H9 (cell line): ENCODE measurements around the gene GJB5. TPM values are rescaled to one million over a fixed set of nuclear protein-coding genes. Genes with fewer than 3 reads are reported as not detected.

ENCODE experiments used
- DNase-seq: peaks from one replicate; pipeline ENCODE4 v3.0.0-alpha.2; 2017
- H2AFZ ChIP-seq: one replicate; pipeline ENCODE4 v1.6.1; 2013; ENCODE audit warnings: mild to moderate bottlenecking, low read length, control low read depth, moderate library complexity
- H2AK5ac ChIP-seq: 2 replicates; pipeline ENCODE4 v1.6.1; 2013; ENCODE audit warnings: low read length, control low read depth, mixed read lengths; ENCODE audit not compliant: insufficient read length
- H2BK120ac ChIP-seq: one replicate; pipeline ENCODE4 v1.6.1; 2013; ENCODE audit warnings: low read depth, mild to moderate bottlenecking, low read length, control low read depth, inconsistent platforms; ENCODE audit not compliant: poor library complexity, severe bottlenecking
- H2BK12ac ChIP-seq: 2 replicates; pipeline ENCODE4 v1.6.1; 2013; ENCODE audit warnings: low read length, control low read depth, mixed read lengths, low read depth; ENCODE audit not compliant: insufficient read length
- H2BK15ac ChIP-seq: 2 replicates; pipeline ENCODE4 v1.6.1; 2013; ENCODE audit warnings: low read depth, low read length, control low read depth
- H2BK20ac ChIP-seq: one replicate; pipeline ENCODE4 v1.6.1; 2013; ENCODE audit warnings: low read depth, mild to moderate bottlenecking, low read length, control low read depth, inconsistent platforms; ENCODE audit not compliant: poor library complexity, severe bottlenecking
- H2BK5ac ChIP-seq: 2 replicates; pipeline ENCODE4 v1.6.1; 2013; ENCODE audit warnings: low read length, control low read depth, mixed read lengths; ENCODE audit not compliant: insufficient read length
- H3K14ac ChIP-seq: 2 replicates; pipeline ENCODE4 v1.6.1; 2013; ENCODE audit warnings: low read length, control low read depth; ENCODE audit not compliant: insufficient read depth
- H3K18ac ChIP-seq: 2 replicates; pipeline ENCODE4 v1.6.1; 2013; ENCODE audit warnings: low read depth, mild to moderate bottlenecking, mixed read lengths, low read length, control low read depth; ENCODE audit not compliant: insufficient read length
- H3K23ac ChIP-seq: 2 replicates; pipeline ENCODE4 v1.6.1; 2013; ENCODE audit warnings: low read length, control low read depth, mixed read lengths, low read depth; ENCODE audit not compliant: insufficient read length
- H3K23me2 ChIP-seq: 2 replicates; pipeline ENCODE4 v1.6.1; 2013; ENCODE audit warnings: low read depth, mild to moderate bottlenecking, mixed read lengths, low read length, control low read depth; ENCODE audit not compliant: insufficient read length, poor library complexity, severe bottlenecking
- H3K27ac ChIP-seq: 2 replicates; pipeline ENCODE4 v1.5.1; 2013; ENCODE audit warnings: low read length, control low read depth, mixed read lengths, low read depth; ENCODE audit not compliant: insufficient read length
- H3K27me3 ChIP-seq: 2 replicates; pipeline ENCODE4 v1.6.1; 2013; ENCODE audit warnings: low read length, control low read depth, inconsistent platforms; ENCODE audit not compliant: insufficient read depth
- H3K4ac ChIP-seq: 2 replicates; pipeline ENCODE4 v1.6.1; 2013; ENCODE audit warnings: low read depth, mild to moderate bottlenecking, control low read depth, inconsistent platforms, low read length, moderate library complexity
- H3K4me1 ChIP-seq: 2 replicates; pipeline ENCODE4 v1.6.1; 2013; ENCODE audit warnings: low read length, control low read depth, inconsistent platforms; ENCODE audit not compliant: insufficient read depth
- H3K4me2 ChIP-seq: 2 replicates; pipeline ENCODE4 v1.6.1; 2013; ENCODE audit warnings: low read length, control low read depth, mixed read lengths; ENCODE audit not compliant: insufficient read length, insufficient read depth
- H3K56ac ChIP-seq: 2 replicates; pipeline ENCODE4 v1.6.1; 2013; ENCODE audit warnings: low read depth, mild to moderate bottlenecking, mixed read lengths, low read length, control low read depth; ENCODE audit not compliant: insufficient read length
- H3K79me1 ChIP-seq: 2 replicates; pipeline ENCODE4 v1.6.1; 2013; ENCODE audit warnings: low read depth, mild to moderate bottlenecking, moderate library complexity, low read length, control low read depth, inconsistent platforms; ENCODE audit not compliant: insufficient read depth, poor library complexity, severe bottlenecking
- H3K79me2 ChIP-seq: 2 replicates; pipeline ENCODE4 v1.6.1; 2013; ENCODE audit warnings: low read length, control low read depth, inconsistent platforms; ENCODE audit not compliant: insufficient read depth
- H3K9ac ChIP-seq: 2 replicates; pipeline ENCODE4 v1.6.1; 2013; ENCODE audit warnings: low read length, control low read depth, mixed read lengths; ENCODE audit not compliant: insufficient read length; ENCODE audit errors: extremely low read depth
- H3K9me3 ChIP-seq: one replicate; pipeline ENCODE4 v1.6.1; 2013; ENCODE audit warnings: low read depth, low read length, inconsistent platforms; ENCODE audit not compliant: control insufficient read depth
- H3T11ph ChIP-seq: one replicate; pipeline ENCODE4 v1.6.1; 2013; ENCODE audit warnings: mild to moderate bottlenecking, low read length, control low read depth, inconsistent platforms
- H4K20me1 ChIP-seq: one replicate; pipeline ENCODE4 v1.6.1; 2013; ENCODE audit not compliant: control insufficient read depth, insufficient read length, insufficient read depth
- H4K5ac ChIP-seq: 2 replicates; pipeline ENCODE4 v1.6.1; 2013; ENCODE audit warnings: low read depth, mild to moderate bottlenecking, mixed read lengths, low read length, control low read depth; ENCODE audit not compliant: insufficient read length
- H4K8ac ChIP-seq: replicated peaks from 2 replicates; pipeline ENCODE4 v1.6.1; 2013; ENCODE audit warnings: low read length, control low read depth, mixed read lengths, low read depth; ENCODE audit not compliant: insufficient read length
- H4K91ac ChIP-seq: 2 replicates; pipeline ENCODE4 v1.6.1; 2013; ENCODE audit warnings: low read depth, mild to moderate bottlenecking, moderate library complexity, mixed read lengths, low read length, control low read depth; ENCODE audit not compliant: insufficient read length
- H3K27ac Mint-ChIP-seq, 3 experiments: 2 replicates in 2 of 3; 3 replicates in 1 of 3; pipeline ENCODE4 v1.8.0; 2020 to 2021; ENCODE audit warnings: mixed read lengths in 3 of 3, mild to moderate bottlenecking in 1 of 3, moderate library complexity in 1 of 3
- H3K27me3 Mint-ChIP-seq: 2 replicates; pipeline ENCODE4 v1.8.0; 2021; ENCODE audit warnings: low read depth, mild to moderate bottlenecking, moderate library complexity, mixed read lengths
- H3K36me3 Mint-ChIP-seq, 3 experiments: 2 replicates in 2 of 3; 3 replicates in 1 of 3; pipeline ENCODE4 v1.8.0; 2020 to 2021; ENCODE audit warnings: low read depth in 3 of 3, mixed read lengths in 3 of 3; ENCODE audit not compliant: insufficient read depth in 1 of 3
- H3K4me1 Mint-ChIP-seq, 2 experiments: 2 replicates each; pipeline ENCODE4 v1.8.0; 2020; ENCODE audit warnings: mixed read lengths in 2 of 2
- H3K4me3 Mint-ChIP-seq, 2 experiments: 2 replicates in 1 of 2; 3 replicates in 1 of 2; pipeline ENCODE4 v1.8.0; 2020 to 2021; ENCODE audit warnings: mild to moderate bottlenecking in 2 of 2, mixed read lengths in 2 of 2, moderate library complexity in 1 of 2
- H3K9me3 Mint-ChIP-seq, 2 experiments: 2 replicates in 1 of 2; 3 replicates in 1 of 2; pipeline ENCODE4 v1.8.0; 2020; ENCODE audit warnings: mild to moderate bottlenecking in 2 of 2, mixed read lengths in 2 of 2, moderate library complexity in 1 of 2
- CTCF ChIP-seq: fragments of 200-600 bp; sonication (generic); conservative IDR thresholded peaks from 3 replicates; pipeline ENCODE4 v1.8.0; 2021; ENCODE audit warnings: antibody characterized with exemption, mild to moderate bottlenecking
- WGBS: extraction: QIAGEN DNeasy Blood & Tissue Kit; methylation state at CpG from one replicate; pipeline ENCODE4 v1.1.7; 2013; ENCODE audit warnings: missing lambda C conversion rate, low lambda C conversion rate, mixed read lengths; ENCODE audit not compliant: insufficient read length; ENCODE audit errors: extremely low coverage; 5-methylcytosine and 5-hydroxymethylcytosine counted together
- total RNA-seq: library from RNA; stranded (reverse); gene quantifications from 2 replicates; pipeline ENCODE4 v1.2.1, GENCODE V29; 2021

GJB5 gene
- total RNA-seq, 1 experiment from 2014 or later: 0.22 TPM

- no CpG with 5 or more reads among the region's 3 CpGs for WGBS
- no peak overlapping the region for H4K91ac ChIP-seq
- peaks cover 13 to 14% of the 10 kb centered on the region in 2 experiments for H3K4me1 Mint-ChIP-seq
- H3K9ac ChIP-seq: no peak overlapping the region
- no peaks in the 10 kb centered on the region for H3K23me2 ChIP-seq
- no peak overlapping the region for H4K8ac ChIP-seq
- TF ChIP-seq CTCF: no peak; the same call in 2 of the 3 replicates
- H3K79me2 ChIP-seq: no peaks in the 10 kb centered on the region
- no peak overlapping the region for H3K4me2 ChIP-seq
- H2AFZ ChIP-seq: no peak overlapping the region
- no peak overlapping the region for H4K5ac ChIP-seq
- no peaks in the 10 kb centered on the region for H3K79me1 ChIP-seq
- no peak overlapping the region for H2BK120ac ChIP-seq
- H3K27me3 ChIP-seq: no peaks in the 10 kb centered on the region; the same call in 1 of the 2 replicates
- H2BK15ac ChIP-seq: no peak overlapping the region
- H2BK20ac ChIP-seq: no peak overlapping the region
- H3K14ac ChIP-seq: no peak overlapping the region
- H3K18ac ChIP-seq: no peak overlapping the region
- H3K9me3 Mint-ChIP-seq: no peaks in the 10 kb centered on the region; a peak in 1 of 5 replicates
- H3K9me3 ChIP-seq: no peaks in the 10 kb centered on the region
- H3T11ph ChIP-seq: no peak overlapping the region
- no peaks in the 10 kb centered on the region for H4K20me1 ChIP-seq
- H3K27me3 Mint-ChIP-seq: peaks cover 8% of the 10 kb centered on the region
- no peak overlapping the region for H2BK5ac ChIP-seq
- no peak overlapping the region for H3K4ac ChIP-seq
- H3K36me3 Mint-ChIP-seq: no peaks in the 10 kb centered on the region
- no peak overlapping the region for H2BK12ac ChIP-seq
- no peak overlapping the region for H3K56ac ChIP-seq
- no peak overlapping the region for H3K27ac Mint-ChIP-seq
- no peak overlapping the region for H3K23ac ChIP-seq
- no peaks in the 10 kb centered on the region; the same call in 1 of the 2 replicates for H3K4me1 ChIP-seq
- no peak overlapping the region for H2AK5ac ChIP-seq
- DNase-seq: no peak
- H3K4me3 Mint-ChIP-seq: no peak overlapping the region
- H3K27ac ChIP-seq: no peak overlapping the region
These were observed 1.7 kb upstream of the GJB5 start for GRCh38 chr1:34753163-34753562.
